Large intestine (tissue), 3 donors: Measurements from ENCODE around the gene CRHR2. TPM values are rescaled to one million over a fixed set of nuclear protein-coding genes. Genes with fewer than 3 reads are reported as not detected.
A peak's percentile ranks its signal among the peaks of the same experiment; 100 is the strongest.
"Not testable (repeated sequence)": the region's sequence is repeated elsewhere in the genome, so short reads cannot be mapped to it uniquely, and the experiment has no call there.

Experiments used
- DNase-seq, 2 donors: peaks; one replicate each; pipeline versions ENCODE4 v3.0.0 to v3.0.0-alpha.2; 2013
- H3K27ac ChIP-seq: one replicate; pipeline ENCODE4 v1.5.1; 2013; ENCODE audit warnings: low read length
- H3K27me3 ChIP-seq: 2 replicates; pipeline ENCODE4 v1.6.1; 2013; ENCODE audit warnings: low read length; ENCODE audit not compliant: control insufficient read depth, insufficient read depth
- H3K36me3 ChIP-seq: 2 replicates; pipeline ENCODE4 v1.6.1; 2013; ENCODE audit warnings: low read length; ENCODE audit not compliant: control insufficient read depth, insufficient read depth
- H3K4me1 ChIP-seq: one replicate; pipeline ENCODE4 v1.6.1; 2013; ENCODE audit warnings: low read length; ENCODE audit not compliant: control insufficient read depth, insufficient read depth
- H3K4me3 ChIP-seq: one replicate; pipeline ENCODE4 v1.5.1; 2013; ENCODE audit warnings: low read length
- H3K9me3 ChIP-seq: one replicate; pipeline ENCODE4 v1.6.1; 2013; ENCODE audit warnings: mild to moderate bottlenecking, low read depth, low read length, moderate library complexity; ENCODE audit not compliant: control insufficient read depth
- WGBS: methylation state at CpG from one replicate; pipeline ENCODE4 v1.1.5; 2013; ENCODE audit warnings: low lambda C conversion rate; ENCODE audit not compliant: insufficient coverage; 5-methylcytosine and 5-hydroxymethylcytosine counted together
- polyA plus RNA-seq: library from polyadenylated mRNA; unstranded; fragments of 120-200 nt; gene quantifications from one replicate; pipeline ENCODE4 v1.2.1, GENCODE V29; 2013

Gene CRHR2
- polyA plus RNA-seq, 1 donor = 0.31 TPM

- no peak overlapping the region for H3K27ac ChIP-seq
- peaks cover 3% of the 10 kb centered on the region for H3K36me3 ChIP-seq
- no peak for DNase-seq
- H3K9me3 ChIP-seq = no peaks in the 10 kb centered on the region
- no peaks in the 10 kb centered on the region for H3K27me3 ChIP-seq
- H3K4me1 ChIP-seq = peaks cover 2% of the 10 kb centered on the region
- no peak overlapping the region for H3K4me3 ChIP-seq
- no CpG with 5 or more reads among the region's 10 CpGs for WGBS
Observed at GRCh38 chr7:30647589-30648364, 34.5 kb downstream of the CRHR2 start.

DNA sequence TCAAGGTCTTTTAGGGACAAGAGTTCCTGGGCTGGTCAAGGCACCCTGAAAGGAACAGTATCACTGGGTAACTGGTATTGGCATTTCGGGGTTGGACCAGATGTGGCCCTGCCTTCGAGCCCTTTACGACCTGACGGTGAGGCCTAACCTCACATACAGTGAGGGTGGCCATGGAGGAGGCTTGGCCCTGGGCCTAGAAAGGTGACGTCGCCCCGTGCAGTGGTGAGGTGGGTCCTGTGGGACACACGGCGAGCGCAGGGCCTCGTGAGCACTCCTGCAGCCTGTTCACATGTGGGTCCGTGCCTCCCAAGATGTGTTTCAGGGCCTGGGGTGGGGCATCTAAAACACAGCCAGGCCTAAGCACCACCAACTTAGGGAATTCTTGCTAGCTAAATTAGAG, 36.1 kb downstream of the CRHR2 start:
- no peak for DNase-seq

GRCh38 chr7:30645661-30646060, 36.6 kb downstream of the CRHR2 start:
- peaks cover 2% of the 10 kb centered on the region for H3K4me1 ChIP-seq
- no peak overlapping the region for H3K27ac ChIP-seq
- H3K4me3 ChIP-seq = no peak overlapping the region
- no peaks in the 10 kb centered on the region for H3K27me3 ChIP-seq
- no CpG with 5 or more reads among the region's 3 CpGs for WGBS
- no peaks in the 10 kb centered on the region for H3K9me3 ChIP-seq
- H3K36me3 ChIP-seq = peaks cover 3% of the 10 kb centered on the region
- no peak for DNase-seq

More for the DNA sequence above, 36.1 kb downstream of the CRHR2 start:
- H3K4me3 ChIP-seq = no peak overlapping the region
- peaks cover 2% of the 10 kb centered on the region for H3K4me1 ChIP-seq
- H3K9me3 ChIP-seq = no peaks in the 10 kb centered on the region
- peaks cover 3% of the 10 kb centered on the region for H3K36me3 ChIP-seq
- H3K27ac ChIP-seq = no peak overlapping the region
- no peaks in the 10 kb centered on the region for H3K27me3 ChIP-seq
- no CpG with 5 or more reads among the region's 12 CpGs for WGBS

- WGBS = 80% methylated on average over 2 of the region's 4 CpGs
- H3K4me3 ChIP-seq = no peak overlapping the region
Observed at GRCh38 chr7:30644286-30644955, 37.8 kb downstream of the CRHR2 start.

GRCh38 chr7:30642789-30643188, 39.5 kb downstream of the CRHR2 start:
- WGBS = no CpG with 5 or more reads among the region's 4 CpGs
- DNase-seq = peak in 1 of 2 donors; percentile 37
- H3K9me3 ChIP-seq = no peaks in the 10 kb centered on the region
- H3K27me3 ChIP-seq = no peaks in the 10 kb centered on the region
- H3K4me3 ChIP-seq = no peak overlapping the region
- peaks cover 2% of the 10 kb centered on the region for H3K4me1 ChIP-seq
- H3K36me3 ChIP-seq = peaks cover 3% of the 10 kb centered on the region
- no peak overlapping the region for H3K27ac ChIP-seq

More at GRCh38 chr7:30644286-30644955, 37.8 kb downstream of the CRHR2 start:
- Histone ChIP-seq H3K9me3 (no peaks in the 10 kb centered on the region), H3K27ac (no peak overlapping the region), H3K4me1 (peaks cover 2% of the 10 kb centered on the region), H3K36me3 (peaks cover 3% of the 10 kb centered on the region), H3K27me3 (no peaks in the 10 kb centered on the region)
- no peak for DNase-seq

DNA sequence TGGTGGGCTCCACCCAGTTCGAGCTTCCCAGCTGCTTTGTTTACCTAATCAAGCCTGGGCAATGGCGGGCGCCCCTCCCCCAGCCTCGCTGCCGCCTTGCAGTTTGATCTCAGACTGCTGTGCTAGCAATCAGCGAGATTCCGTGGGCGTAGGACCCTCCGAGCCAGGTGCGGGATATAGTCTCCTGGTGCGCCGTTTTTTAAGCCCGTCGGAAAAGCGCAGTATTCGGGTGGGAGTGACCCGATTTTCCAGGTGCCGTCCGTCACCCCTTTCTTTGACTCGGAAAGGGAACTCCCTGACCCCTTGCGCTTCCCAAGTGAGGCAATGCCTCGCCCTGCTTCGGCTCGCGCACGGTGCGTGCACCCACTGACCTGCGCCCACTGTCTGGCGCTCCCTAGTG, 39.9 kb downstream of the CRHR2 start:
- H3K36me3 ChIP-seq, H3K4me1 ChIP-seq, DNase-seq, H3K4me3 ChIP-seq, H3K27ac ChIP-seq, H3K27me3 ChIP-seq, H3K9me3 ChIP-seq: not testable (repeated sequence)
- WGBS = no CpG with 5 or more reads among the region's 29 CpGs

- Histone ChIP-seq H3K36me3 (peaks cover 47% of the 10 kb centered on the region), H3K4me1 (no peaks in the 10 kb centered on the region), H3K27ac (no peak overlapping the region), H3K27me3 (no peaks in the 10 kb centered on the region), H3K9me3 (no peaks in the 10 kb centered on the region), H3K4me3 (no peak overlapping the region)
- DNase-seq = no peak
- WGBS = no CpG with 5 or more reads among the region's 6 CpGs
Observed at GRCh38 chr7:30635798-30636197, 46.5 kb downstream of the CRHR2 start.

- no peaks in the 10 kb centered on the region for H3K9me3 ChIP-seq
- 75% methylated on average over 2 of the region's 6 CpGs for WGBS
- DNase-seq = no peak
- no peak overlapping the region for H3K27ac ChIP-seq
- H3K36me3 ChIP-seq = peaks cover 51% of the 10 kb centered on the region
- H3K4me3 ChIP-seq = no peak overlapping the region
- H3K27me3 ChIP-seq = no peaks in the 10 kb centered on the region
- H3K4me1 ChIP-seq = no peaks in the 10 kb centered on the region
Observed at GRCh38 chr7:30634634-30635201, 47.5 kb downstream of the CRHR2 start.

GRCh38 chr7:30634193-30634626, 48.0 kb downstream of the CRHR2 start:
- H3K27ac ChIP-seq = no peak overlapping the region
- H3K27me3 ChIP-seq = no peaks in the 10 kb centered on the region
- no peaks in the 10 kb centered on the region for H3K4me1 ChIP-seq
- H3K4me3 ChIP-seq = no peak overlapping the region
- no peak for DNase-seq
- H3K36me3 ChIP-seq = peaks cover 56% of the 10 kb centered on the region
- WGBS = no CpG with 5 or more reads among the region's 1 CpG
- H3K9me3 ChIP-seq = no peaks in the 10 kb centered on the region

DNA sequence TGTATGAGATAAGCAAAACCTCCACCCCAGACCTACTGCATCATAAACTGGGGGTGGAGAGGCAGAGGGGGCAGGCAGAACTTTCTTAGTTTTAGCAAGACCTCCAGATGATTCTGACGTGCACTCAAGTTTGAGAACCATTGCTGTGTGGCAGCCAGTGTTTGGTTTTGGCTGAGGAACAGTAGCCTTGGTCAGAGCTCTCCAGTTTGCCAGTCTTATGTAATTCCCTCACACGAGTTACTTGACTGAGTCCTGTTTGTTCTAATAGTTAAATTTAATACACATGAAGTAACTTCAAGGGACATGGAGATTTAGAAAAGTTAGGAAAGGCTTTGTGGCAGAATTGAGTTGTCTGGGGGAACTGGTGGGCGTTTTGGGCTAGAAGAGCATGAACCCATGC, 49.0 kb downstream of the CRHR2 start:
- H3K27me3 ChIP-seq = no peaks in the 10 kb centered on the region
- no peak for DNase-seq
- no CpG with 5 or more reads among the region's 3 CpGs for WGBS
- H3K9me3 ChIP-seq = no peaks in the 10 kb centered on the region
- no peaks in the 10 kb centered on the region for H3K4me1 ChIP-seq
- no peak overlapping the region for H3K4me3 ChIP-seq
- peaks cover 64% of the 10 kb centered on the region for H3K36me3 ChIP-seq
- H3K27ac ChIP-seq = no peak overlapping the region
